GM19372 (cell line): ENCODE measurements around the gene BTF3L4.
A peak's percentile ranks its signal among the peaks of the same experiment; 100 is the strongest.
"Not testable (repeated sequence)": the region's sequence is repeated elsewhere in the genome, so short reads cannot be mapped to it uniquely, and the experiment has no call there.

Experiments
- ATAC-seq: cut with Tn5 transposase; IDR thresholded peaks from one replicate; pipeline ENCODE4 v1.9.1; 2021; ENCODE audit warnings: mild to moderate bottlenecking, low read depth, moderate library complexity; ENCODE audit not compliant: unreplicated experiment

BTF3L4 gene

GRCh38 chr1:52056163-52056936 lies at the start of gene BTF3L4:
BTF3L4 (plus strand) TSS chr1:52056295; CDS start chr1:52059848, 3,553 bp downstream.
- peak; percentile 83 for ATAC-seq

DNA sequence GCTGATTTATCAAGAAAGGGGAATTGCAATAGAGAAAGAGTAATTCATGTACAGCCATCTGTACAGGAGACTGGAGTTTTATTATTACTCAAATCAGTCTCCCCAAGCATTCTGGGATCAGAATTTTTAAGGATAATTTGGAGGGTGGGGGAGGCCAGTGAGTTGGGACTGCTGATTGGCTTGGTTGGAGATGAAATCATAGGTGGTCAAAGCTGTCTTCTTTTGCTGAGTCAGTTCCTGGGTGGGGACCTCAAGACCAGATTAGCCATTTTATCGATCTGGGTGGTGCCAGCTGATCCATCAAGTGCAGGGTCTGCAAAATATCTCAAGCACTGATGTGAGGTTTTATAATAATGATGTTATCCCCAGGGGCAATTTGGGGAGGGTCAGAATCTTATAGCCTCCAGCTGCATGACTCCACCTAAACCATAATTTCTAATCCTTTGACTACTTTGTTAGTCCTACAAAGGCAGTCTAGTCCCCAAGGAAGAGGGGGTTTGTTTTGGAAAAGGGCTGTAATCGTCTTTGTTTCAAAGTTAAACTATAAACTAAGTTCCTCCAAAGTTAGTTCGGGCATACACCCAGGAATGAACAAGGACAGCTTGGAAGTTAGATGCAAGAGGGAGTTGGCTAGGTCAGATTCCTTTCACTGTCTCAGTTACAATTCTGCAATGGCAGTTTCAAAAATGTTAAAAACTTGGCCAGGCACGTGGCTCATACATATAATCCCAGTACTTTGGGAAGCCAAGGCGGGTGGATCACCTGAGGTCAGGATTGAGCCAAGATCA lies 48.7 kb upstream of the BTF3L4 start:
- ATAC-seq = no peak

DNA sequence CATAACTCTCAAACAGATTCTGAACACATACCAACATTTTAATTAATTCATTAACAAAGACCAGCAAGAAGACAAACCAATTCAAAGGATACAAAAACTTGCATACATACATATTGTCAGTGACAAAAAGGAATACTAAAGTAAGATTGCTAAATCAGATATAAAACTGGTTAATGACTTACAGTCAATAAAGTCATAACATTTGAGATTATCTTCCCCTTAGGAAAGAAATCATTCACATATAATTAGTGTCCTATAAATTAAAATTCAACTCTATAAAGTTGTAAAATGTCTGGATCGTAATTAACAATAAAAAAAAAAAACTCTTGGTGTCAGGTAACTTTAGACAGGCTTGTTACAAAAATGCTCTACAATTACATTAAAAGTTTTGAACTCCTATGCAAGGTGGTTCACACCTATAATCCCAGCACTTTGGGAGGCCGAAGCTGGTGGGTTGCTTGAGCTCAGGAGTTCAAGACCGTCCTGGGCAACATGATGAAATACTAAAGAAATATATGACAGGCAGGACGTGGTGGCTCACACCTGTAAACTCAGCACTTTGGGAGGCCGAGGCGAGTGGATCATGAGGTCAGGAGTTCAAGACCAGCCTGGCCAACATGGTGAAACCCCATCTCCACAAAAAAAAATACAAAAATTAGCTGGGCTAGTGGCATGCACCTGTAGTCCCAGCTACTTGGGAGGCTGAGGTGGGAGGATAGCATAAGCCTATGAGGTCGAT lies 47.9 kb upstream of the BTF3L4 start:
- no peak for ATAC-seq

- no peak for ATAC-seq
These were observed 34.0 kb upstream of the BTF3L4 start for GRCh38 chr1:52022133-52022532.

- ATAC-seq = no peak
These were observed 29.8 kb upstream of the BTF3L4 start for GRCh38 chr1:52026278-52026677.

GRCh38 chr1:52028328-52028727 lies 27.8 kb upstream of the BTF3L4 start:
- no peak for ATAC-seq

- not testable (repeated sequence) for ATAC-seq
These were observed 27.3 kb upstream of the BTF3L4 start for GRCh38 chr1:52028839-52029238.

DNA sequence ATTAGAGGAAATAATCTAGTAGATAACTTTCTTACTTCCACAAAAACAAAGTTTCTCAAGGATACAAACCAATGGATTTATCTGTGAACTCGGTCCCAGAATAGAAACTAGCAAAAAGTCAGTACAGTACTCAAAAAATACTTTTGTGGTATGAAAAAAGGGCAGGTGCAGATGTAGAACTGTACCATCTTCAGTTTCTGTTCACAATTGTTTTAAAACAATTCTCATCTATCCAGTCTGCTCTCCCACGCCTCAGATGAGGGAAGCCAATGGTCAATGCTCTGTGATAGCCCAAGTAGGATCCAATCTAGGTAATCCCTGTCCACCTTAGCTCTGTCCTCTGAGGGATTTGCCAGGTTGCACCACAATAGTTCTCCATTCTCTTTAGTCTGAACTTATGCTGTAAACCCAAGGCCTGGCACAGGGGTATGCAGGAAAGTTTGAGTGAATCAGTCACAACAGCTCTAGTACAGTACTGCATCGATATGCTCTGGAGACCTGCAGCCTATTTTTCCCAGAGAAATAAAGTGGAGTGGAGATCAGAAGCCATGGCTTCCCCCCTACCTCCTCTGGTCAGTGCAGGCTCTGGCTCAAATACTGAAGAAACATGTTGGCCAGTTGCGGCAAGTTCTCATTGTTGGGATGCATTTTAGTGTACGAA lies 23.8 kb upstream of the BTF3L4 start:
- no peak for ATAC-seq

- no peak for ATAC-seq
These were observed 23.3 kb upstream of the BTF3L4 start for GRCh38 chr1:52032785-52033131.

- peak; percentile 85 for ATAC-seq
These were observed 22.7 kb upstream of the BTF3L4 start, which contains the start of gene KTI12 for GRCh38 chr1:52033190-52034049. KTI12 (minus strand) TSS chr1:52033810; CDS start chr1:52033761, 49 bp downstream.

GRCh38 chr1:52034050-52034384 lies 22.1 kb upstream of the BTF3L4 start:
- ATAC-seq = no peak

GRCh38 chr1:52037402-52037814 lies 18.7 kb upstream of the BTF3L4 start:
- no peak for ATAC-seq

- ATAC-seq = no peak
These were observed 18.2 kb upstream of the BTF3L4 start for GRCh38 chr1:52037909-52038308.

GRCh38 chr1:52041551-52042185 lies 14.4 kb upstream of the BTF3L4 start:
- no peak for ATAC-seq

- ATAC-seq = no peak
These were observed 10.9 kb upstream of the BTF3L4 start for GRCh38 chr1:52045236-52045635.

DNA sequence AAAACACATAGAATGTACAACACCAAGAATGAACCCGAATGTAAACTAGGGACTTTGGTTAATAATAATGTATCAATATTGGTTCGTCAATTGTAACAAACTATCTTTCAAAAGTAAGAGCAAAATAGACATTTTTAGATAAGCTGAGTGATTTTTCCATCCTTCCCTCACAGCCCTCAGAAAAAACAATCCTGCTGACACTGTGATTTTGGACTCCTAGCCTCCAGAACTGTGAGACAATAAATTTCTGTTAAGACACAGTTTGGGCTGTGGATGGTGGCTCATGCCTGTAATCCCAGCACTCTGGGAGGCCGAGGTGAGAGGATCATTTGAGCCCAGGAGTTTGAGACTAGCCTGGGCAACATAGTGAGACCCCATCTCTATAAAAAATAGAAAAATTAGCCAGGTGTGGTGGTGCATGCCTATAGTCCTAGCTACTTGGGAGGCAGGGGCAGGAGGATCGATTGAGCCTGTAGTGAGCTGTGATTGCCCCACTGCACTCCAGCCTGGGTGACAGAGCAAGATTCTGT lies 10.4 kb upstream of the BTF3L4 start:
- ATAC-seq = not testable (repeated sequence)

- not testable (repeated sequence) for ATAC-seq
These were observed 6.8 kb upstream of the BTF3L4 start for GRCh38 chr1:52049337-52049736.

- ATAC-seq = no peak
These were observed 2.2 kb upstream of the BTF3L4 start for GRCh38 chr1:52053862-52054261.

- ATAC-seq = no peak
These were observed 1.5 kb upstream of the BTF3L4 start for GRCh38 chr1:52054496-52055065.
